Heart left ventricle (tissue), 16 donors: ENCODE data around the gene DDA1. TPM values are rescaled to one million over a fixed set of nuclear protein-coding genes. Genes with fewer than 3 reads are reported as not detected.

Experiments used
- ATAC-seq, 4 donors: fragments of 200-7000 bp; cut with Tn5 transposase; one replicate each; pipeline ENCODE4 v1.9.1; 2020 to 2022; ENCODE audit warnings: moderate library complexity in 4 of 4, mild to moderate bottlenecking in 3 of 4, moderate number of reproducible peaks in 1 of 4
- DNase-seq, 5 donors: peaks; one replicate each; pipeline ENCODE4 v3.0.0-alpha.2; 2020
- H3K27ac ChIP-seq, 12 donors: fragments of 200-600 bp; sonication (generic) in 4 of 12; one replicate each; pipeline versions ENCODE4 v1.5.0 to v1.8.0; 2016 to 2022; ENCODE audit warnings: mild to moderate bottlenecking in 2 of 12
- H3K27me3 ChIP-seq, 9 donors: fragments of 200-600 bp; sonication (generic) in 2 of 9; one replicate each; pipeline versions ENCODE4 v1.5.1 to v1.8.0; 2016 to 2022; ENCODE audit warnings: mild to moderate bottlenecking in 3 of 9
- H3K36me3 ChIP-seq, 9 donors: fragments of 200-600 bp; sonication (generic) in 2 of 9; one replicate each; pipeline versions ENCODE4 v1.5.0 to v1.8.0; 2018 to 2022; ENCODE audit warnings: mild to moderate bottlenecking in 2 of 9
- H3K4me1 ChIP-seq, 12 donors: fragments of 200-600 bp; sonication (generic) in 4 of 12; one replicate each; pipeline versions ENCODE4 v1.5.0 to v1.8.0; 2016 to 2022; ENCODE audit warnings: mild to moderate bottlenecking in 3 of 12
- H3K4me3 ChIP-seq, 12 donors: fragments of 200-600 bp; sonication (generic) in 4 of 12; one replicate each; pipeline versions ENCODE4 v1.5.0 to v1.8.0; 2017 to 2022; ENCODE audit warnings: mild to moderate bottlenecking in 9 of 12, moderate library complexity in 4 of 12
- H3K9me3 ChIP-seq, 12 donors: fragments of 200-600 bp; sonication (generic) in 4 of 12; one replicate each; pipeline versions ENCODE4 v1.5.0 to v1.8.0; 2016 to 2022; ENCODE audit warnings: mild to moderate bottlenecking in 1 of 12
- POLR2A ChIP-seq, 2 donors: fragments of 450-650 bp; IDR thresholded peaks; one replicate each; pipeline ENCODE4 v1.6.1; 2017; ENCODE audit warnings: antibody characterized with exemption in 2 of 2, mild to moderate bottlenecking in 2 of 2, moderate library complexity in 2 of 2
- WGBS, 4 donors: extraction: QIAGEN DNeasy Blood & Tissue Kit in 2 of 4; methylation state at CpG; one replicate each; pipeline versions ENCODE4 v1.1.5 to v1.1.7; 2013 to 2018; 5-methylcytosine and 5-hydroxymethylcytosine counted together
- intact Hi-C, 10 donors: fragments of 100-400 bp; cut with DNase I; formaldehyde crosslinking; loops; one replicate each; pipeline versions ENCODE4 v1.11.1 to v1.14.2; 2022
- polyA plus RNA-seq, 2 donors: library from polyadenylated mRNA; stranded (reverse); fragments of 200-250 nt; gene quantifications; one replicate each; pipeline ENCODE4 v1.2.3, GENCODE V29; 2013
- total RNA-seq, 9 donors: library from RNA; depleted of rRNA in 2 of 9; stranded (reverse); fragments of >200 nt in 2 of 9; fragmentation: NEBNext Ultra II Directional in 3 of 9; extraction: Animal tissue kit (Norgen Biotek cat#: 25700) in 3 of 9; gene quantifications; one replicate each; pipeline versions ENCODE4 v1.1.0 to v1.2.4, GENCODE V29; 2016 to 2023
- TF ChIP-seq, protein P1 (sequence below), 12 donors: fragments of 200-600 bp; sonication (generic) in 4 of 12; IDR thresholded peaks; one replicate each; pipeline versions ENCODE4 v1.5.0 to v1.8.0; 2018 to 2022; ENCODE audit warnings: antibody characterized with exemption in 12 of 12, mild to moderate bottlenecking in 5 of 12
- donor health status: ischemic (EF 13 %, LVEDD 7.1; RV severe dilation, severe dysfunction).
- donor health status: healthy with polysubstance abuse.
- donor health status: DM: no; HTN: yes; CAD: no.
- donor health status: DM: no; HTN: no; CAD: no.
- donor health status: ischemic (EF 25% LVEDD 6.9; RV normal size, moderate dysfunction).
- donor health status: ischemic (EF 25% LVEDD 5.7; RV mildly dilated, moderate dysfunction).
- donor health status: healthy.
- donor health status: DM: yes; HTN: yes; CAD: no.
- donor health status: ischemic (EF 35%, LVEDD 5.7; RV mildly dilated, moderate dysfunction).
- donor health status: nonischemic (EF 11% LVEDD 7.7; RV severe dilation, severe dysfunction).
- donor health status: DM: yes; HTN: yes; CAD: no.
- donor health status: PGD.
- donor health status: ischemic (EF 29% LVEDD 5.4; RV normal size, mild dysfunction).
- donor health status: nonischemic (EF 23%, LVEDD 6.1; RV moderate dilation, normal function).

DDA1 gene
- total and polyA plus RNA-seq, 11 donors: 13.9 to 84.6 (median 36.5) TPM

GRCh38 chr19:17325133-17325532 is 15.8 kb downstream of the DDA1 start:
- Histone ChIP-seq H3K4me3 (no peak overlapping the region), H3K27ac (no peak overlapping the region), H3K36me3 (peaks cover 0 to 38% (median 18%) of the 10 kb centered on the region in 9 donors), H3K9me3 (no peaks in the 10 kb centered on the region), H3K27me3 (peaks cover 0 to 14% (median 0%) of the 10 kb centered on the region in 9 donors), H3K4me1 (peaks cover 0 to 21% (median 0%) of the 10 kb centered on the region in 12 donors)
- TF ChIP-seq, protein P1, sequence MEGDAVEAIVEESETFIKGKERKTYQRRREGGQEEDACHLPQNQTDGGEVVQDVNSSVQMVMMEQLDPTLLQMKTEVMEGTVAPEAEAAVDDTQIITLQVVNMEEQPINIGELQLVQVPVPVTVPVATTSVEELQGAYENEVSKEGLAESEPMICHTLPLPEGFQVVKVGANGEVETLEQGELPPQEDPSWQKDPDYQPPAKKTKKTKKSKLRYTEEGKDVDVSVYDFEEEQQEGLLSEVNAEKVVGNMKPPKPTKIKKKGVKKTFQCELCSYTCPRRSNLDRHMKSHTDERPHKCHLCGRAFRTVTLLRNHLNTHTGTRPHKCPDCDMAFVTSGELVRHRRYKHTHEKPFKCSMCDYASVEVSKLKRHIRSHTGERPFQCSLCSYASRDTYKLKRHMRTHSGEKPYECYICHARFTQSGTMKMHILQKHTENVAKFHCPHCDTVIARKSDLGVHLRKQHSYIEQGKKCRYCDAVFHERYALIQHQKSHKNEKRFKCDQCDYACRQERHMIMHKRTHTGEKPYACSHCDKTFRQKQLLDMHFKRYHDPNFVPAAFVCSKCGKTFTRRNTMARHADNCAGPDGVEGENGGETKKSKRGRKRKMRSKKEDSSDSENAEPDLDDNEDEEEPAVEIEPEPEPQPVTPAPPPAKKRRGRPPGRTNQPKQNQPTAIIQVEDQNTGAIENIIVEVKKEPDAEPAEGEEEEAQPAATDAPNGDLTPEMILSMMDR (IDR thresholded peaks at IDR 0.05): no peak
- TF ChIP-seq POLR2A (IDR thresholded peaks at IDR 0.05): no peak
- WGBS, 4 donors: 96 to 100% (median 97%) methylated on average over 20 of the region's 20 CpGs
- no peak for ATAC-seq
- intact Hi-C loops: no loop called here
- DNase-seq: no peak

DNA sequence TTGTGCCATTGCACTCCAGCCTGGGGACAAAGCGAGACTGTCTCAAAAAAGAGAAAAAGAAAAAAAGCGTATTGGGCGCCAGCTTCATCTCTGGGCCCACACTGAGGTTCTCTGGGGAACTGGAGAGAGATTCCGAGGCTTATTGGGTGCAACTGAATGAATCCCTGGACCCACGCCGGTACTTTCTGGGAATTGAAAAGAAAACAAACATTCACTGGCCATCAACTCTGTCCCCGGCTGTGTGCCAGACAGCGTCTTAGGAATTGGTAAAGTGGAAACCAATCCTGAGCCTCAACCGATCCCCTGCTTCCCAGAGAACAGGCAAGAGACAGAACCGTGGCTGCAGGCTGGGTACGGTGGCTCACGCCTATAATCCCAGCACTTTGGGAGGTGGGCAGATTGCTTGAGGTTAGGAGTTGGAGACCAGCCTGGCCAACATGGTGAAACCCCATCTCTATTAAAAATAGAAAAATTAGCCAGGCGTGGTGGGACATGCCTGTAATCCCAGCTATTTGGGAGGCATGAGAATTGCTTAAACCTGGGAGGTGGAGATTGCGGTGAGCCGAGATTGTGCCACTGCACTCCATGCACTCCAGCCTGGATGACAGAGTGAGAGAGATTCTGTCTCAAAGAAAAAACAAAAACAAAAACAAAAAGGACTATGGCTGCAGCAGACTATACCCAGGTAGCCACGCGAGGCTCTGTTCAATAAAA is 16.7 kb downstream of the DDA1 start:
- no peak for TF ChIP-seq POLR2A (IDR thresholded peaks at IDR 0.05)
- TF ChIP-seq, protein P1 (IDR thresholded peaks at IDR 0.05): no peak
- peak in 1 of 5 donors; percentile 58 for DNase-seq
- H3K27me3 ChIP-seq: peaks cover 0 to 17% (median 0%) of the 10 kb centered on the region in 9 donors
- H3K4me3 ChIP-seq: no peak overlapping the region
- peaks cover 0 to 21% (median 0%) of the 10 kb centered on the region in 12 donors for H3K4me1 ChIP-seq
- WGBS, 4 donors: 75 to 89% (median 80%) methylated on average over 17 of the region's 17 CpGs
- H3K27ac ChIP-seq: no peak overlapping the region
- H3K36me3 ChIP-seq: peaks cover 0 to 36% (median 10%) of the 10 kb centered on the region in 9 donors
- ATAC-seq: no peak
- no peaks in the 10 kb centered on the region for H3K9me3 ChIP-seq
- intact Hi-C loops: no loop called here

GRCh38 chr19:17326595-17326966 is 17.2 kb downstream of the DDA1 start:
- no peaks in the 10 kb centered on the region for H3K9me3 ChIP-seq
- DNase-seq (no peak), ATAC-seq (no peak)
- 79 to 83% (median 80%) methylated on average over 11 of the region's 11 CpGs for WGBS, 4 donors
- no peak overlapping the region for H3K27ac ChIP-seq
- intact Hi-C loops: no loop called here
- H3K4me3 ChIP-seq: no peak overlapping the region
- H3K27me3 ChIP-seq: peaks cover 0 to 17% (median 0%) of the 10 kb centered on the region in 9 donors
- peaks cover 0 to 31% (median 5%) of the 10 kb centered on the region in 9 donors for H3K36me3 ChIP-seq
- peaks cover 0 to 21% (median 0%) of the 10 kb centered on the region in 12 donors for H3K4me1 ChIP-seq
- TF ChIP-seq, protein P1 (IDR thresholded peaks at IDR 0.05): no peak
- no peak for TF ChIP-seq POLR2A (IDR thresholded peaks at IDR 0.05)

- ATAC-seq: no peak
- H3K9me3 ChIP-seq: no peaks in the 10 kb centered on the region
- intact Hi-C loops: no loop called here
- H3K27me3 ChIP-seq: peaks cover 0 to 17% (median 0%) of the 10 kb centered on the region in 9 donors
- 93 to 97% (median 95%) methylated on average over 6 to 27 of the region's 27 CpGs for WGBS, 4 donors
- no peak for TF ChIP-seq POLR2A (IDR thresholded peaks at IDR 0.05)
- TF ChIP-seq, protein P1 (IDR thresholded peaks at IDR 0.05): no peak
- H3K4me3 ChIP-seq: no peak overlapping the region
- no peak overlapping the region for H3K27ac ChIP-seq
- H3K4me1 ChIP-seq: peaks cover 0 to 21% (median 0%) of the 10 kb centered on the region in 12 donors
- DNase-seq: no peak
- H3K36me3 ChIP-seq: peaks cover 0 to 25% (median 0%) of the 10 kb centered on the region in 9 donors
Observed at GRCh38 chr19:17327068-17327653, 17.8 kb downstream of the DDA1 start.
